NCI-H1694 treated with DMSO at 0.1 percent for 48 hours (cell line): ENCODE results near the gene MOK.
"Not testable (repeated sequence)": the region's sequence is repeated elsewhere in the genome, so short reads cannot be mapped to it uniquely, and the experiment has no call there.

Experiments
- DNase-seq: peaks from one replicate; lab custom pipeline; 2025; lab: John Stamatoyannopoulos, UW

MOK gene

DNA sequence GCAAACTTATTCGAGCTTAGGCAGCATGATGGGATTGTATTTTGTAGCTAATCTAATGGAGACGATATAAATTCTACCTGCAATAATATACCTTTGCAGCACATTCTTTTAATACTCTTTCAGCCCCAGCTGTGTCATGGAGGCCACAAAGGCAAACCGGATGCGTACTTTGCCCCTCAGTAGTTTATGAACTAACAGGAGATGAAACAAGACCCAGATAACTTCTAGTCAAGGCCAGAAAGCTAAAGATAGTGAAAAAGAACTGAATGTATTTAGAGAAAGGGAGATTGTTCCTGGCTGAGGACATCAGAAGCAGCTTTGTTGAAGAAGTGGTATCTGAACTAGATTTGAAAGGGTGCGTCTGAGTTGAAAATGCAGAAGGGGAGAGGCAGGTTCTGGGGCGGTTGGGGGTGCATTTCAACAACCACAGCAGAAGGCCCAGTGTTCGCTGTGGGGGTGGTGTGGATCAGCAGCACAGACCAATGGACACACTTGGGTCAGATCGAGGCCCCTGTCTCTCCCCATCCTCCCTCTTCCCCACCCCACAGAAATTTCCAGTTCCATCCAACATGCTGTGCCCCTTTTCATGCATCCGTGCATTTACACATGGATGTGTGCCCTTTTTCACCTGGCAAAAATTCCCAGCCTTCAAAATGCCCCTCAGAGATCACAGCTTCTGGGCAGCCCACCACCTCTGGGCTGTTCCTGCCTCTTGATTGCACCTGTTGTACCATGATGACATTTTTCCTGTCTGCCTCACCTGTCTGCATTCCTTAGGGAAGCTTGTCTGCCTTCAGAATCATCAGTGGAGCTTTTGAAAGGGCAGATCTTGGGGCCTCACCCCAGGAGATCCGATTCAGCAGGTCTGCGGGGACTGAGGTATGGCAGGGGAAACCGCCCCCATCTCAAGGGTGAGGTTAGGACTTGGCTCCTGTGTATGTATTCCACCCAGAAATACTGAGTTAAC is 16.8 kb upstream of the MOK start:
- no peak for DNase-seq

DNA sequence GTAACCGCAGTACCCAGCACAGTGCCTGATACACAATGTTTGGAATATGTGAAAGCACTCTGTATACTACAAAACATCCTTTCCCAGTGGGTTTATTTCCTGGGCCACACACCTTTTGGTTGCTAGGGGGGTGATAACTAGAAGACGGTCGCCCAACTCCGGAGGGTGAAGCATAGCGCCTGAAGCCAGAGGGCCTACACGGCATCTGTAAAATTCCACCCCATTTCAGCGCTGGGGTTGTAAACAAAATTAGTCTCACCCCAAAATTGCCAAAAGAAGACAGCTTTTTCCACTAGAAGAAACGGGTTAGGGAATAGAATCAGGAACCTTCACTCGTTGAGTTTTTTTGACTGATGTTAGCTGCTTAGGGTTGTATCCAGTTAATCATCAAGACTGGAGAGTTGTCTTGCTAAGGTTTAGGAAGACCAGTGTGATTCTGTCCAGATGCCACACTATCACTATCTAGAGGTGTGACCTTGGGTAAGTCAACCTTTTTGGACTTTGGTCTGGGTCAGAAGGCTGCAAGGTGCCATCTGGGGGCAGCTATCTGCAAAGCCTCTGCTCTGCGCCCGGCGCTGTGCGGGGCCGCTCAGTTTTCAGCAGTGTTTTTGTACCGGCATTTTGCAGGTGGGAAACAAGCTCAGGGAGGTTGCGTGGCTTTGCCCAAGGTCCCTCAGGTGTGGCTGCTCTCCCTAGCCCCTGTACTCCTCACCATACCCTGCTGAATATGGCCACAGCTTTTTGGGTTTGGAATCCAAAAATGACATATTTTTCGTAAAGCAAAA is 15.9 kb upstream of the MOK start:
- DNase-seq: no peak

DNA sequence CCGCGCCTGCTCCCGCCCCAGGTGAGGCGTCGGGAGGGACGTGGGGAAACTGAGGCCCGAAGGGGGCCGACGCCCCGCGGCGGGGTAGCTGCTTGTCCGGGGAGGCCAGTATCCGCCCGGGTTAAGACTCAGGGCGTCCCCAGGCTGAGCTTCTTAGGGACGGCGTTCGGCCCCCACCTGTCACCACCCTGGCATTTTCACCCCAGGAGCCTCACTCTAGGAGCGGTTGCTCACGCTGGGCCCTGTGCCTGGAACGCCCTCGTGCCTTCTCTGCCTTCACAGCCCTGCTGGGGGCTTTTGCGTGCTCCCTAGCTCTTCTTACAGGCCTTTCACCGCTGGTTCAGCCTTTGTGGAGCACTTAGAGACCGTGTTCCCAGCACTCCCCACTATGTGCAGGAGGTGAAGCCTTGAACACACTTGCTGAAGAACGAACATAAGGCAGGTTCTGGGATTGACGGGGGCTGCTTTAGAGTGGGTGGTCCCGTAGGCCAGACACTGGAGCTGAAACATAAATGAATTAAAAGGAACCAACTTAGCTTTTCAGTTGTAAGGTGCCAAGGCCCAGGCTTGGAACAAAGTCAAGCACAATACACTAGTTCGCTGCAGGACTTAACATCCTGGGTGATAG is 15.2 kb upstream of the MOK start:
- no peak for DNase-seq

DNA sequence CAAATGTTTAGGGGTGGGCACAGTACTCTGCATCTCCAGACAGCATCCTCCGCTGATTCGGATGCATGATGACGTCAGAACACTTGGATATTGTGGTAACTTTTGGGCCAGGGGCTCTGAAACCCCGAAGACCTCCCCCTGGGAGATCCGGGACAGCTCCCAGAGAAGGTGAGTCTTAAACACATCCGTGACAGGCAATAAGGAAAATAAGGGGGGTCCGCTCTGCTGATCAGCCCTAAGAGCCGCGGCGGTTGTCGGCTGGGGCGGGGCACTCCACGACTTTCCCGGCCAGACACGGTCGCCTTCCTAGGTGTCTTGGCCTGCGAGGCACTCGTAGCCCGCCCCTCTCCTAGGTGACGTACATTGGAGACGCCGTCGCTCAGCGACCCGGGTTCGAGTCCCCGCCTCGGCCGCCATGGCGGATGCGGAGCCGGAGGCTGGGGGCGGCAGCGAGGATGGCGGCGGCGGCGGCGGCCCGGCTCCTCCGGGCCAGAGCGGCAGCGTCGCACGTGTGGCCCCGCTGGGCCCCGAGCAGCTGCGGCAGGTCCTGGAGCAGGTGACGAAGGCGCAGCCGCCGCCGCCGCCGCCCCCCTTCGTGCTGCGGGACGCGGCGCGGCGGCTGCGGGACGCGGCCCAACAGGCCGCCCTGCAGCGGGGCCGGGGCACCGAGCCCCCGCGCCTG is 14.5 kb upstream of the MOK start, which contains the start of gene ZNF839:
TSS of gene ZNF839 (plus strand) at position 396 of the 682 bp plus-strand sequence. CDS start at position 416, 20 bp downstream.
- DNase-seq: peak; percentile 96

- no peak for DNase-seq
These were observed 13.9 kb upstream of the MOK start for GRCh38 chr14:102318781-102319276.

DNA sequence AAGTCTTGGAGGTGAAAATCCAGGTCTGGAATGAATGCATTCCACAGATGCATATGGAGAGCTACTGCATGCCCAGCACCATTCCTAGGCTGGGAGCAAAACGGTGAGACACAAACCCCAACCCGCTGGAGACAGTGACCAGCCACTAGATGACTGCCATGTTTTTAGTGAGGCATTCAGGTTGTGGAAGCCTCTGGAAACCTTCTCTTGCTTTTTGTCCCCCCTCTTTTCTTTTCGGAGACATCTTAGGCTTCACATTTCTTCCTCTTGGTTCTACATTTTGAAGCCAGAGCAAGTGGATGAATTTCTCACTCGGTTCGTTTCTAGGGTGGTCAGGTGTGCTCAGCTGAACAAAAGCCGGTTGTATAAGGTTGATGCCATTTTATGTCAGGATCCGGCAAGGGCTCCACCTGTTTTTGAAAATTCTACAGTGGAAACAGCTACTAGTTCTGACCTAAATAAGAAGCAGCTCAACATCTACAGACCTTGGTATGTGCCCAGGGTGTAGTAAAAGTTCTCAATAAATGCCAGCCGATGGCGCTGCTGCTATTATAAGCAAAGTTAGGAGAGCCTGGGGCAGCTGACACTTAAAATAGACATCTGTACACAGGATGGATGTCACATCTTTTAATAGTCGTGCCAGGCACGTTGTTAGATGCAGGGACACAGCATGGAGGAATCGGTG is 12.7 kb upstream of the MOK start:
- DNase-seq: peak; percentile 98

DNA sequence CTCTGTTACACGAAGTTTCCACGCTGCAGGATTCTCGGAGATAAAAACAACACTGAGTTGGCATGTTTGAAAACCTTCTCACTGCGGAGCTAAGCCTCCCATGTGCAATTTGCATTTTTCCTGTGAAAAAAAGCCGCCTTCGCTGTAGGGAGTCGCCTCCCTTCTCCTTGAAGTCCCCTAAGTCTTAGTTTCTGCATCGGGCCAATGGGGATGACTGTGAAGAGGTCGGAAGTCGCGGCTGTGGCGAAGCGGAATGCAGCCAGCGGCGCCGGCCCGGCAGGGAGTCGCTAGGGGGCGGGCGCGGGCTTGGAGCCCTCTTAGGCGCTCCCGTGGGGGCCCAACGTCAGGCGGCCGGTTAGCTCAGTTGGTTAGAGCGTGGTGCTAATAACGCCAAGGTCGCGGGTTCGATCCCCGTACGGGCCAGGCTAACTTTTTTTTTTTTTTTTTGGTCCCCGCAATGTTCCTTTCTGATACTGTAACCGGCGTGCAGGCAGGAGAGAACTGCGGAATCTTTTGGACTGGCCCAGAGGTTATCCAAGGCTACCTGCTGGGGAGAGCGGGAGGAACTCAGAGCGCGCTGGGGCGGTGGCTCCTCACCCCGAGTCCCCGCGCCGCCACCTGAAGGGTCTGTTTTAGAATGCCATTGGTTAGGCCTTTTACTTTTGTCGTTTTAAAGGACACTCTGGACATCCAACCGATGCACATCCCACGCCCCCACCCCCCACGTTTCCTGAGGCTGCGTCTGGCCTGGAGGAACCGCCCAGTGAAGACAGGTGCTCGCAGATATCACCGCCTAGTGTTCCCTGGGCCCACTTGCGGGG is 12.0 kb upstream of the MOK start:
- DNase-seq: peak; percentile 97

DNA sequence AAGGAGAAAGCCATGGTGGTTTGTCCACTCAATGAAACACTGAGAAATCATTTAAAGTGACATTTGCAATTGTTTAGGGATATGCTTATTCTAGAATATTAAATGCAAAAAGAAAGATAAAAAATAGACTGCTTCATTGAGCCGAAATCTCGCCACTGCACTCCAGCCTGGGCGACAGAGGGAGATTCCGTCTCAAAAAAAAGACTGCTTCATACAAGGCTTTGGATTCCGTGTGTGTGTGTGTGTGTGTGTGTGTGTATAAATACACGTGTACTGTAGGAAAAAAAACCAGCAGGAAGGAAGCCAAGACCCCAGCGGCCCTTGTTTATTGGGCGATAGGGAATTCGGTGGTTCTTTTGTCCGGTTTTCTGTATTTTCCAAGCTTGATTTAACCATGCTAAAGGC is 11.4 kb upstream of the MOK start:
- peak; percentile 90 for DNase-seq

DNA sequence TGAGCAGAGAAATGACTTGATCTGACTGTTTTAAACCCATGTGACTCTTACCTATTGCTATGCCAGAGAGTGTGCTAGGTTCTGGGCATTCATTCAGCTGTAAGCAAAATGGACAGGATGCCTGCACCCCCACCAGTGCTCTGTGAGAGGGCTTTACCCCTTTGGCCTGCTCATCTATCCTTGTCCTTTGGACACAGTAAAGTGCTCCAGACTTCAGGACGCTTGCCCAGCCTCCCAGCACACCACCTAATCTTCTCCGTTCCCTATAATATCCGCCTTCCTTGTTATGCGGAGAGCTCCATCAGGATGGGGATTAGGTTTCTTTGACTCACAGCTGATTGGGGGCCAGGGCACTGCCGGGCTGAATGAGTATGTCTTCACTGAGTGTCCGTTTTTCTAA is 10.2 kb upstream of the MOK start:
- no peak for DNase-seq

DNA sequence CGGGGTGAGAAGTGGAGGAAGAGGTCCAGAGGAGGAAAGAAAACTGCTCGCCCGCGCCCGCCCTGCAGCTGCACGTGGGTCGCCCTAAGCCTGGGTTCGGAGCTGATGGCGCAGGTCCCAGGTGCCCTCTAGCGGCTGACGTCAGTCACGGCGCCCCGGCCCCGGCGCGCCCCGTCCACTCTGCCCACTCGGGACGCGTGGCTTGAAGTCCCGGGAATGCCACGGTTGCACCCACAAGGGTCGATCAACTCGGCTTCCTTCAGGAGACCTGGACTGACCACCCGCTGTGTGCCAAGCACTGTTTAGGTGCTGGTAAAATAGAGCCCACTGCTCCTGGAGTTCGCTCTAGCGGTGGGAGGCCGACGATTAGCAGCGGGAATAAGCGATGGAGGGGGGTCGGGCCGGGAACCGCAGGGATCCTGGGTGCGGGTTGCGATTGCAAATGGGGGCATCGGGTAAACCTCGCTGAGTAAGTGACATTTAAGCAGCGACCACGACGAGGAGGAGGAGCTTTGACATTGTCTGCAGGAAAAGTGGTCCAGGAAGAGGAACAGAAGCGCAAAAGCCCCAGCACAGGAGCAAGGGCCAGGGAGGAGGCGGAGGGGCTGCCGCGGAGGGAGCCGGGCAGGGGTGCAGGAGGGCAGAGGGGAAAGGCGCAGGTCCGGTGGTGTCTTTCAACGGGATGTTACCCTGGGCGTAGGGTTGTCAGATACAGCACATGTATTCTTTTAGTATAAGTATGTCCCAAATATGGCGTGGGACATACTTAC is 9.5 kb upstream of the MOK start:
- peak; percentile 95 for DNase-seq

- DNase-seq: no peak
These were observed 1.3 kb downstream of the MOK start for GRCh38 chr14:102303664-102304063.

- DNase-seq: not testable (repeated sequence)
These were observed 6.5 kb downstream of the MOK start for GRCh38 chr14:102298303-102299070.

DNA sequence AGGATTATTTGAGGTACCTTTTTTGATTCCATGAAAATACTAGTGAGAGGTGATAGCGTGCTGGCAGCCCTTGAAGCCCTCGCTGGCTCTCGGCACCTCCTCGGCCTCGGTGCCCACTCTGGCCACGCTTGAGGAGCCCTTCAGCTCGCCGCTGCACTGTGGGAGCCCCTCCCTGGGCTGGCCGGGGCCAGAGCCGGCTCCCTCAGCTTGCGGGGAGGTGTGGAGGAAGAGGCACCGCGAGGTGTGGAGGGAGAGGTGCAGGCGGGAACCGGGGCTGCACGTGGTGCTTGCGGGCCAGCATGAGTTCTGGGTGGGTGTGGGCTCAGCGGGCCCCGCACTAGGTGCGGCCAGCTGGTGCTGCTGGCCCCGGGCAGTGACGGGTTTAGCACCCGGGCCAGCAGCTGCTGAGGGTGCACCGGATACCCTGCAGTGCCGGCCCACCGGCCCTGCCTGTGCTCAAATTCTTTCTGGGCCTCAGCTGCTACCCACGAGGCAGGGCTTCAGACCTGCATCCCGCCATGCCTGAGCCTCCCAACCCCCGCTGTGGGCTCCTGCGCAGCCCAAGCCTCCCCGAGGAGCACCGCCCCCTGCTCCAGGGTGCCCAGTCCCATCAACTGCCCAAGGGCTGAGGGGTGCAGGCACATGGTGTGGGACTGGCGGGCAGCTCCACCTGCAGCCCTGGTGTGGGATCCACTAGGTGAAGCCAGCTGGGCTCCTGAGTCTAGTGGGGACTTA is 7.4 kb downstream of the MOK start:
- DNase-seq: no peak

- DNase-seq: no peak
These were observed 9.7 kb downstream of the MOK start for GRCh38 chr14:102295270-102295669.

- no peak for DNase-seq
These were observed 11.2 kb downstream of the MOK start for GRCh38 chr14:102293781-102294180.

- no peak for DNase-seq
These were observed 12.5 kb downstream of the MOK start for GRCh38 chr14:102292441-102292840.

DNA sequence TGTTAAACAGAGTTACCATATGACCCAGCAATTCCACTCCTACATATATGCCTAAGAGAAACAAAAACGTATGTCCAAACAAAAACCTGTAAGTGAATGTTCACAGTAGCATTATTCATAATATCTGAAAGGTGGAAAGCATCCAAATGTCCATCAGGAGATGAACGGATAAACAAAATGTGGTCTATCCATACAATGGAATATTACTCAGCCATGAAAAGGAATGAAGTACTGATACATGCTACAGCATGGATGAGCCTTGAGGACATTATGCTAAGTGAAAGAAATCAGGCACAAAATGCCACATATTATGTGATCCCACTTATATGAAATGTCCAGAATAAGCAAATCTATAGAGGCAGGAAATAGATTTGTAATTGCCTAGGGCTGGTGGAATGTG is 16.8 kb downstream of the MOK start:
- no peak for DNase-seq

DNA sequence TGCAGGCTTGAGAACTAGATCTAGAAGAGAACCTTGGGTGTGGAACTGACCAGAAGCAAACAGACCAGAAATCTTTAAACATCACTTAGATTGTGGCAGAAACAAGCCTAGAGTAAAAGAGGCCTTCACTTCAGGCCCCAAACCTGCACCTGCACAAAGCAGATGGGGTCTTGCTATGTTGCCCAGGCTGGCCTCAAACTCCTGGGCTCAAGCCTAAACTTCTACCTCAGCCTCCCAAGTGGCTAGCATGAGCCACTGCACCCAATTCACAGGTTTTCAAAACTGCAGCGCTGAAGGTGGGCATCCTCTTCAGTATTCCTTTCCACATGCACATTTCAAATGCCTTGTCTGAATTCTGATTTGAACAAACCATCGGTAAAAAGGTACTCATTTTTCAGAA is 19.9 kb downstream of the MOK start:
- DNase-seq: no peak
